ENCODE data around the gene PELO.

PELO gene

DNA sequence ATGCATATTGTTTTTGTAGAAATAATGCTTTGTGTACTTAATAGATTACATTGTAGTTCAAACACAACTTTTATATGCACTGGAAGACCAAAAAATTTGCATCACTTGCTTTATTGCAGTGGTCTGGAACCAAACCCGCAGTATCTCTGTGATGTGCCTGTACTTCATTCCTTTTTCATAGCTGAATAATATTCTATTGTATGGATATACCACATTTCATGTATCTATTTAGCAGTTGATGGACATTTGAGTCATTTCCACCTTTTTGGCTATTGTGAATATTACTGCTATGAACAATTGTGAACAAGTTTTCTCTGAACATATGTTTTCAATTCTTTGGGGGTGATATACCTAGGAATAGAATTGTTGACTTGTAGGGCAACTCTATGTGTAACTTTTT lies 40.1 kb downstream of the PELO start:
- no peak for DNase-seq (ENCODE audit: low spot score)
- CTCF ChIA-PET: no interaction called here
- POLR2A ChIA-PET (ENCODE audit: low non-redundant PET): no interaction called here

DNA sequence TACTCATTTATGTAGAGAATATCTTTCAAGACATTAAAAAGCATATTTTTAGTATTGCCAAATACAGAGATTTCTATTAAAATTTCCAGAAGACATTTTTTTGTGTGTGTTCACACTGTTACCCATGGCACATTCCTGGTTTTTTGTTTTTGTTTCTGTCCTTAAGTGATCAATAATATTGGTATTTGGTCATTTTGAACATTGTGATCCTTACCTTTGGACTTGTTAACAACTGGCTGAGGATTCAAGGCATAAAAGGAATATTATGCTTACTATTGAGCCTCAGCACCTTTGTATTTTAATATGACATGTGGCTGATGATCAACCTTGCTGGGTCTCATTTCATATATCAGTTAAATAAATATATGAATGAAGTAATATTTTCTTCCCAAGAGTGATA lies 41.9 kb downstream of the PELO start:
- TF ChIP-seq, protein P1, sequence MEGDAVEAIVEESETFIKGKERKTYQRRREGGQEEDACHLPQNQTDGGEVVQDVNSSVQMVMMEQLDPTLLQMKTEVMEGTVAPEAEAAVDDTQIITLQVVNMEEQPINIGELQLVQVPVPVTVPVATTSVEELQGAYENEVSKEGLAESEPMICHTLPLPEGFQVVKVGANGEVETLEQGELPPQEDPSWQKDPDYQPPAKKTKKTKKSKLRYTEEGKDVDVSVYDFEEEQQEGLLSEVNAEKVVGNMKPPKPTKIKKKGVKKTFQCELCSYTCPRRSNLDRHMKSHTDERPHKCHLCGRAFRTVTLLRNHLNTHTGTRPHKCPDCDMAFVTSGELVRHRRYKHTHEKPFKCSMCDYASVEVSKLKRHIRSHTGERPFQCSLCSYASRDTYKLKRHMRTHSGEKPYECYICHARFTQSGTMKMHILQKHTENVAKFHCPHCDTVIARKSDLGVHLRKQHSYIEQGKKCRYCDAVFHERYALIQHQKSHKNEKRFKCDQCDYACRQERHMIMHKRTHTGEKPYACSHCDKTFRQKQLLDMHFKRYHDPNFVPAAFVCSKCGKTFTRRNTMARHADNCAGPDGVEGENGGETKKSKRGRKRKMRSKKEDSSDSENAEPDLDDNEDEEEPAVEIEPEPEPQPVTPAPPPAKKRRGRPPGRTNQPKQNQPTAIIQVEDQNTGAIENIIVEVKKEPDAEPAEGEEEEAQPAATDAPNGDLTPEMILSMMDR (conservative IDR thresholded peaks at IDR 0.05; ENCODE audit: low read depth): no peak
- no peak overlapping the region for H3K27ac ChIP-seq
- DNase-seq (ENCODE audit: low spot score): no peak
- ChIA-PET CTCF (no interaction called here), POLR2A (ENCODE audit: low non-redundant PET) (no interaction called here)

More for the DNA sequence above, 40.1 kb downstream of the PELO start:
- TF ChIP-seq, protein P1 (conservative IDR thresholded peaks at IDR 0.05; ENCODE audit: low read depth): no peak
- H3K27ac ChIP-seq: no peak overlapping the region

DNA sequence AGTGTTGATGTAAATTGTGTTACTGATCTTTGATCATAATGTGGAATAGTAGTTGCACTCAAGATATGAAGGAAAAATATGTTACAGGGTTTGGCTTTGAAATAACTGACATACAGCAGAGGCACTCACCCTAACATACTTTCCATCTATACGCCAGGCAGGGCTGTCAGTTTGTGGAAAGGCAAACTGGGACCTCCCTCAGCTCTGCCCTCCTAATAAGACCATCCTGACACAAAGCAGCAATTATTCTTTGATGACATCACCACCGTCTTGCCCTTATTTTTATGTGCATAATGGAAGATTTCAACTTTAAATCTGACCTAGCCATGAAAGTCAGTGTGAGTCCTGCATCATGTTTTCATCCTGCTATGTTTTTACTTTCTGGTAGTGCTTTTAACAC lies 42.9 kb downstream of the PELO start:
- no peak for DNase-seq (ENCODE audit: low spot score)

DNA sequence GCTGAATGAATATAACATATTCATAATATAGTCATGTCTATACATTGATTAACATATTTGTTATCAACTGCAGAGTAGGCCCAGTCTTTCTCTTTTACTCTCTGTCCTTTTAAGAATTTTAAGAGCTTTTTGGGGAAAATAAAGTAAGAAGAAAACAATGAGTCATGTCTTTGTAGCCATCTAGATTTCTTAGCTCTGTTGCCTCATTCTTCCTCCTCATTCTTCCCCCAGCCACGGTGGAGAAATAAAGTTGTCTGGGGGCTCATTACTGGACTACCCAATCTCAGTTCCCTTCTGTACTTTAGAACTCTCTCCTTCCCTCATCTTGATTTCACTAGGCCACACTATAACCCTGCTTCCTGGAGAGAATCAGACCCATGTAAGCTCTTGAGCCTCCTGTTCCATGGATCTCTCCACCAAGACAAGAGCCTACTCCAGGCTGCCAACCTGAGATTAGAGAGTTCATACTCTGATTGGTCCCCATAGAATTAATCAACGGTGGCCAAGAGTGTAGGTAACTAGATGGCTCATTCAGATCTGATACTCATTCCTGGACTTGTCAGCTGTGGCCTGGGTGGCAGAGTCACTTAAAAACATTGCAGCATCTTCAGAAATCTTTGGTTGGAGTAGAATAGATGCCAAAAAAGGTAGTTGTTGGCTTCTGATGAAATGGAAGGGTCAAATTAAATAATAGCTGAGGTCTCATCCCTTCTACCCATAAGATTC lies 44.2 kb downstream of the PELO start:
- H3K27ac ChIP-seq: no peak overlapping the region
- no peak for DNase-seq (ENCODE audit: low spot score)
- TF ChIP-seq, protein P1 (conservative IDR thresholded peaks at IDR 0.05; ENCODE audit: low read depth): no peak
- ChIA-PET POLR2A (ENCODE audit: low non-redundant PET) (no interaction called here), CTCF (no interaction called here)

More for the DNA sequence above, 42.9 kb downstream of the PELO start:
- H3K27ac ChIP-seq: no peak overlapping the region
- ChIA-PET POLR2A (ENCODE audit: low non-redundant PET) (no interaction called here), CTCF (interaction anchor here (0.6 to 0.7 kb wide), 3 partner anchors 35 to 1820 kb away, joined by 3 to 4 read pairs (median 3); no protein-coding TSS in a partner anchor)
- TF ChIP-seq, protein P1 (conservative IDR thresholded peaks at IDR 0.05; ENCODE audit: low read depth): no peak

DNA sequence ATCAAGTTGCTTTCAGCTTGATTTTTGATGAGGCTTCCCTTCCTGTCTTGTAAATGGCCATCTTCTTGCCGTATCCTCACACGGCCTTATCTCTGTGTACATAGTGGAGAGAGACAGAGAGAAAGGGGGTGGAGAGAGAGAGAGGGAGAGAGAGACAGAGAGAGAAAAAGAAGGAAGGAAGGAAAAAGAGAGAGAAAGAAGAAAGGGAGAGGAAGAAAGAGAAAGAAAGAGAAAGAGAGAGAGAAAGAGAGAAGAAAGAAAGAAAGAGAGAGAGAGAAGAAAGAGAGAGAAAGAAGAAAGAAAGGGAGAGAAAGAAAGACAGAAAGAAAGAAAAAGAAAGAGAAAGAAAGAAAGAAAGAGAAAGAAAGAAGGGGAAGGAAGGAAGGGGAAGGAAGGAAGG lies 46.6 kb downstream of the PELO start:
- ChIA-PET POLR2A (ENCODE audit: low non-redundant PET) (no interaction called here), CTCF (no interaction called here)
- DNase-seq (ENCODE audit: low spot score): no peak
- TF ChIP-seq, protein P1 (conservative IDR thresholded peaks at IDR 0.05; ENCODE audit: low read depth): no peak
- no peak overlapping the region for H3K27ac ChIP-seq

DNA sequence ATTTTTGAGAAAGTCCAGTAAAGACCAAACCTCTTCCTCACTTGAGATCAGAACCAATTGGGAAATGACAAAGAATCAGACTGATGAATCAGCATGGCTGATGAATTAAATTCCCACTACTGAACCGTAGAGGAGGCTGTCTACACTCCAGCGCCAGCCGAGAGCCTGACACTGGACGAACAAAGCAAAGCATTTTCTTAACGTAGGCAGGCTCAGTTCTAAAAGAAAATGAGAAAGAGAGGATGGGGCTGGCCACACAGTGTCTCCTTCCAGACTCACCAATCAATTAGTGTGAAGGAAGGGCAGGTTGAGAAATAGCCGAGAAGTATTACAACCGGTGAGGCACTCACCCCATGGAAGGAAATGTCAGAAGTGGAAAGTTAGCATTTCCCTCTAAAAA lies 49.4 kb downstream of the PELO start:
- no peak overlapping the region for H3K27ac ChIP-seq
- TF ChIP-seq, protein P1 (conservative IDR thresholded peaks at IDR 0.05; ENCODE audit: low read depth): no peak
- no peak for DNase-seq (ENCODE audit: low spot score)
- POLR2A ChIA-PET (ENCODE audit: low non-redundant PET): no interaction called here
- CTCF ChIA-PET: no interaction called here
